DOHH2 (cell line): ENCODE measurements around the gene RBM48.

Source experiments
- H3F3A ChIP-seq: fragments of 200-600 bp; sonication (generic), shearing (Covaris generic); 2 replicates; pipeline ENCODE4 v1.6.0; 2016; ENCODE audit warnings: antibody characterized with exemption, mild to moderate bottlenecking; ENCODE audit not compliant: control insufficient read depth, insufficient read depth
- H3K27ac ChIP-seq: fragments of 200-600 bp; sonication (generic); 2 replicates; pipeline ENCODE4 v1.5.1; 2014; ENCODE audit warnings: low read depth, mild to moderate bottlenecking, low read length, moderate library complexity
- H3K27me3 ChIP-seq: fragments of 200-600 bp; sonication (generic); 2 replicates; pipeline ENCODE4 v1.6.1; 2014; ENCODE audit warnings: mild to moderate bottlenecking, low read length, mixed read lengths; ENCODE audit not compliant: control insufficient read depth
- H3K36me3 ChIP-seq: fragments of 200-600 bp; sonication (generic); 2 replicates; pipeline ENCODE4 v1.6.1; 2014; ENCODE audit warnings: mild to moderate bottlenecking, low read length, moderate library complexity, mixed read lengths; ENCODE audit not compliant: control insufficient read depth
- H3K4me1 ChIP-seq: fragments of 200-600 bp; sonication (generic); 2 replicates; pipeline ENCODE4 v1.6.1; 2014; ENCODE audit warnings: mild to moderate bottlenecking, low read length, mixed read lengths; ENCODE audit not compliant: control insufficient read depth
- H3K4me2 ChIP-seq: fragments of 200-600 bp; sonication (generic); 2 replicates; pipeline ENCODE4 v1.6.0; 2014; ENCODE audit warnings: mild to moderate bottlenecking, low read length, moderate library complexity
- H3K4me3 ChIP-seq: fragments of 200-600 bp; sonication (generic); 2 replicates; pipeline ENCODE4 v1.5.1; 2014; ENCODE audit warnings: mild to moderate bottlenecking, low read length, mixed read lengths
- H3K79me2 ChIP-seq: fragments of 200-600 bp; sonication (generic); 2 replicates; pipeline ENCODE4 v1.6.1; 2014; ENCODE audit warnings: mild to moderate bottlenecking, low read length, mixed read lengths; ENCODE audit not compliant: control insufficient read depth
- H3K9me2 ChIP-seq: fragments of 200-600 bp; sonication (generic); replicated peaks from 2 replicates; pipeline ENCODE4 v1.6.1; 2014; ENCODE audit warnings: mild to moderate bottlenecking, low read length, mixed read lengths; ENCODE audit not compliant: control insufficient read depth
- H3K9me3 ChIP-seq: fragments of 200-600 bp; sonication (generic); 2 replicates; pipeline ENCODE4 v1.6.1; 2014; ENCODE audit warnings: antibody characterized with exemption, low read length, mixed read lengths; ENCODE audit not compliant: control insufficient read depth, insufficient read depth
- H4K20me1 ChIP-seq: fragments of 200-600 bp; sonication (generic); 2 replicates; pipeline ENCODE4 v1.6.0; 2014; ENCODE audit warnings: low read depth, mild to moderate bottlenecking, antibody characterized with exemption, low read length, moderate library complexity; ENCODE audit not compliant: control insufficient read depth, insufficient read depth
- EZH2phosphoT487 ChIP-seq: fragments of 200-600 bp; sonication (generic); IDR thresholded peaks from 2 replicates; pipeline ENCODE4 v1.6.1; 2017; ENCODE audit warnings: borderline replicate concordance, mild to moderate bottlenecking, antibody characterized with exemption, low read length, moderate library complexity, mixed read lengths
- TF ChIP-seq, protein P1 (sequence below): fragments of 200-600 bp; sonication (generic); IDR thresholded peaks from one replicate; pipeline ENCODE4 v1.5.1; 2014; ENCODE audit warnings: antibody characterized with exemption, mild to moderate bottlenecking, low read depth, low read length; ENCODE audit not compliant: poor library complexity, severe bottlenecking

RBM48 gene

GRCh38 chr7:92576296-92576695, 47.7 kb downstream of the RBM48 start:
- Histone ChIP-seq H3K79me2 (peaks cover 19% of the 10 kb centered on the region), H3F3A (no peaks in the 10 kb centered on the region; the same call in 1 of the 2 replicates), H3K9me2 (no peaks in the 10 kb centered on the region), H3K4me2 (no peak overlapping the region), H4K20me1 (peaks cover 9% of the 10 kb centered on the region; the same call in 1 of the 2 replicates), H3K4me3 (no peak overlapping the region), H3K27me3 (no peaks in the 10 kb centered on the region), H3K4me1 (no peaks in the 10 kb centered on the region), H3K9me3 (no peaks in the 10 kb centered on the region), H3K27ac (no peak overlapping the region), H3K36me3 (peaks cover 88% of the 10 kb centered on the region)
- no peak for TF ChIP-seq EZH2phosphoT487
- TF ChIP-seq, protein P1, sequence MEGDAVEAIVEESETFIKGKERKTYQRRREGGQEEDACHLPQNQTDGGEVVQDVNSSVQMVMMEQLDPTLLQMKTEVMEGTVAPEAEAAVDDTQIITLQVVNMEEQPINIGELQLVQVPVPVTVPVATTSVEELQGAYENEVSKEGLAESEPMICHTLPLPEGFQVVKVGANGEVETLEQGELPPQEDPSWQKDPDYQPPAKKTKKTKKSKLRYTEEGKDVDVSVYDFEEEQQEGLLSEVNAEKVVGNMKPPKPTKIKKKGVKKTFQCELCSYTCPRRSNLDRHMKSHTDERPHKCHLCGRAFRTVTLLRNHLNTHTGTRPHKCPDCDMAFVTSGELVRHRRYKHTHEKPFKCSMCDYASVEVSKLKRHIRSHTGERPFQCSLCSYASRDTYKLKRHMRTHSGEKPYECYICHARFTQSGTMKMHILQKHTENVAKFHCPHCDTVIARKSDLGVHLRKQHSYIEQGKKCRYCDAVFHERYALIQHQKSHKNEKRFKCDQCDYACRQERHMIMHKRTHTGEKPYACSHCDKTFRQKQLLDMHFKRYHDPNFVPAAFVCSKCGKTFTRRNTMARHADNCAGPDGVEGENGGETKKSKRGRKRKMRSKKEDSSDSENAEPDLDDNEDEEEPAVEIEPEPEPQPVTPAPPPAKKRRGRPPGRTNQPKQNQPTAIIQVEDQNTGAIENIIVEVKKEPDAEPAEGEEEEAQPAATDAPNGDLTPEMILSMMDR: no peak

- Histone ChIP-seq H3K4me2 (no peak overlapping the region), H4K20me1 (peaks cover 27% of the 10 kb centered on the region), H3K79me2 (peaks cover 86% of the 10 kb centered on the region), H3K36me3 (peaks cover 86% of the 10 kb centered on the region), H3K27ac (no peak overlapping the region), H3K4me3 (no peak overlapping the region), H3K4me1 (peaks cover 30% of the 10 kb centered on the region), H3K9me3 (no peaks in the 10 kb centered on the region), H3K27me3 (no peaks in the 10 kb centered on the region), H3K9me2 (no peaks in the 10 kb centered on the region), H3F3A (no peaks in the 10 kb centered on the region)
- TF ChIP-seq EZH2phosphoT487: no peak
- TF ChIP-seq, protein P1: no peak
Measured at GRCh38 chr7:92582948-92583347, 54.4 kb downstream of the RBM48 start.

DNA sequence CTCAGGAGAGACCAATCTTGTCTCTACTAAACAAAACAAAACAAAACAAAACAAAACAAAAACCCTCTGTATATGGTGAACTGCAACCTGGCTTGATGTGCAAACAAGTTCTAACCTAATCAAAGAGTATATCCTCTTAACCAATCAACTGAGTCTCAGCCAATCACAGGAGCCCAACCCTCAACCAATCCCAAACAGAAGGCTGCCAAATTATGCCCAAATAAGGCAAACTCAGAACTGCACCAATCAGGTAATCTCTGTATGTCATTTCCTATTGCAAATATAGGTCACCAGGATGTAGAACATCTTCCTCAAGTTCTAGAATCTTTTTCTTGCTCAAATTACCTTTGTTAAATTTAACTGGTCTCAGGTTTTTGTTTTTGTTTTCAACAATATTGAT, 56.4 kb downstream of the RBM48 start:
- Histone ChIP-seq H3K4me1 (peaks cover 43% of the 10 kb centered on the region), H3K36me3 (peaks cover 84% of the 10 kb centered on the region), H3F3A (no peaks in the 10 kb centered on the region), H3K9me3 (no peaks in the 10 kb centered on the region), H3K4me2 (no peak overlapping the region), H3K27ac (no peak overlapping the region), H3K27me3 (no peaks in the 10 kb centered on the region), H3K9me2 (no peaks in the 10 kb centered on the region), H4K20me1 (peaks cover 43% of the 10 kb centered on the region), H3K4me3 (no peak overlapping the region), H3K79me2 (peaks cover 99% of the 10 kb centered on the region)
- TF ChIP-seq, protein P1: no peak
